ENCODE measurements around the gene CCDC32. TPM values are rescaled to one million over a fixed set of nuclear protein-coding genes. Genes with fewer than 3 reads are reported as not detected.

Gene CCDC32, protein sequence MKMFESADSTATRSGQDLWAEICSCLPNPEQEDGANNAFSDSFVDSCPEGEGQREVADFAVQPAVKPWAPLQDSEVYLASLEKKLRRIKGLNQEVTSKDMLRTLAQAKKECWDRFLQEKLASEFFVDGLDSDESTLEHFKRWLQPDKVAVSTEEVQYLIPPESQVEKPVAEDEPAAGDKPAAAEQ
- total RNA-seq, result 10 to 100 TPM; 18.2 to 39.3 (median 29.3) TPM

DNA sequence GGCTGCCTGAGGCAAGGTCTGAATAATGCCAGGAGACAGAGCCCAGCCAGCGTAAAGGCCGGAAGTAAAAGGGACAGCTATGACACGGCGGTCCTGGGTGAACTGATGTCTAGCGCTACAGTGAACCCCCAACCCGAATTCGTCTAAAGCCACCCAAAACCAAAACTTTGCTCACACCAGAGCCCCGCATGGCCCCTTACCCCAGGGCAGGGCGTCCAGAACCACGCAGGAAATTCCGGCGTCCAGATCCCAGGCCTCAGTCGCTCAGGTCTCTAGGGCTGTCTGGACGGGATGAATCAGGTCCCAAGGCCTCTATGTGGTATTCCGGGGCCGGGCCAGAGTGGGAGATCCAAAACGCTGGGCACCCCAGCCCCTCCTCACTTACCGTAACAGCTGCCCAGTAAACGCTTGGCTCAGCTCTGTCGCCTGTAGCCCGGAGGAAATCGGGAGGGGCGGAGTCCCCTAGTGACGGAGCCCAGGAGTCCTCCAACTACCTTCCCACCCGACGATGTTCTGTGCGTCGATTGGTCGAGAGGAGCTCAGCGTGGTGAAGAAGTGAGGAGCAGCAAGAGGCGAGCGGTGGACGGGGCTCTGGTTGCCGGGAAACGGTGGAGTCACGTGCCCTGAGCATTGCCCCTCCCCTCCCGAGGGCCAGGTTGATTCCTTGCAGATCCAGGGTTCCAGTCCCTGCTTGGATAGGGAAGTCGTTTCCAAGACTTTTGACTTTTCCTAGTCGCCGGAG is at the start of gene CCDC32:
Gene CCDC32 (minus strand): TSS at position 452 of the 742 bp plus-strand sequence. CDS start 2,027 bp downstream, outside the sequence.
- no peaks in the 10 kb centered on the region for H3K27me3 ChIP-seq
- no peaks in the 10 kb centered on the region for H3K36me3 ChIP-seq
- peak within 1 kb of the TSS; percentile 79 to 80 for H3K4me3 ChIP-seq
- DNase-seq, result peak; percentile 95 to 97
- TF ChIP-seq POLR2A (IDR thresholded peaks at IDR 0.05), result peak; percentile 67 to 82
- TF ChIP-seq, protein P1, sequence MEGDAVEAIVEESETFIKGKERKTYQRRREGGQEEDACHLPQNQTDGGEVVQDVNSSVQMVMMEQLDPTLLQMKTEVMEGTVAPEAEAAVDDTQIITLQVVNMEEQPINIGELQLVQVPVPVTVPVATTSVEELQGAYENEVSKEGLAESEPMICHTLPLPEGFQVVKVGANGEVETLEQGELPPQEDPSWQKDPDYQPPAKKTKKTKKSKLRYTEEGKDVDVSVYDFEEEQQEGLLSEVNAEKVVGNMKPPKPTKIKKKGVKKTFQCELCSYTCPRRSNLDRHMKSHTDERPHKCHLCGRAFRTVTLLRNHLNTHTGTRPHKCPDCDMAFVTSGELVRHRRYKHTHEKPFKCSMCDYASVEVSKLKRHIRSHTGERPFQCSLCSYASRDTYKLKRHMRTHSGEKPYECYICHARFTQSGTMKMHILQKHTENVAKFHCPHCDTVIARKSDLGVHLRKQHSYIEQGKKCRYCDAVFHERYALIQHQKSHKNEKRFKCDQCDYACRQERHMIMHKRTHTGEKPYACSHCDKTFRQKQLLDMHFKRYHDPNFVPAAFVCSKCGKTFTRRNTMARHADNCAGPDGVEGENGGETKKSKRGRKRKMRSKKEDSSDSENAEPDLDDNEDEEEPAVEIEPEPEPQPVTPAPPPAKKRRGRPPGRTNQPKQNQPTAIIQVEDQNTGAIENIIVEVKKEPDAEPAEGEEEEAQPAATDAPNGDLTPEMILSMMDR (IDR thresholded peaks at IDR 0.05), result no peak
- intact Hi-C loops (cut with DNase I; ENCODE audit: low total_unique reads), result no loop called here
- peak within 1 kb of the TSS; percentile 90 to 94 for H3K27ac ChIP-seq
- no peaks in the 10 kb centered on the region for H3K4me1 ChIP-seq
- no peaks in the 10 kb centered on the region for H3K9me3 ChIP-seq

DNA sequence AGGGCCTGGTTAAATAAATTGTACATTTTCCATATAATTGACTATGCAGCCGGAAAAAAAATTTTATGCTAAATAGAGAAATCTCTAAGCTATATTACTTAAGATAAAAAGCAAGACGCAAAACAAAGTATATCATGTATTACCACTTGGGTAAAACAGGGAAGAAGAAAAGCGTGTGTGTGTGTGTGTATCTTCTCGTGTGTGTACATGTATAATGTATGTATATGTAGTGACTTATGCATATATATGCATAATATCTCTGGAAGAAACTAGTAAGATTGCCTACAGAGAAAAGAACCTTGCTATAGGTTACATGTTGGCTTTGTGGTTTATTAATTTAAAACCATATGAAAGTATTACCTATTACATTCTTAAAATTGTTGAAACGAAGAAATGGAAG is 48.2 kb upstream of the CCDC32 start:
- Histone ChIP-seq H3K4me1 (no peaks in the 10 kb centered on the region), H3K9me3 (no peaks in the 10 kb centered on the region), H3K36me3 (no peaks in the 10 kb centered on the region), H3K4me3 (no peak overlapping the region), H3K27me3 (no peaks in the 10 kb centered on the region), H3K27ac (no peak overlapping the region)
- no peak for DNase-seq
- intact Hi-C loops (cut with DNase I; ENCODE audit: low total_unique reads), result no loop called here
- TF ChIP-seq, protein P1 (IDR thresholded peaks at IDR 0.05), result no peak

DNA sequence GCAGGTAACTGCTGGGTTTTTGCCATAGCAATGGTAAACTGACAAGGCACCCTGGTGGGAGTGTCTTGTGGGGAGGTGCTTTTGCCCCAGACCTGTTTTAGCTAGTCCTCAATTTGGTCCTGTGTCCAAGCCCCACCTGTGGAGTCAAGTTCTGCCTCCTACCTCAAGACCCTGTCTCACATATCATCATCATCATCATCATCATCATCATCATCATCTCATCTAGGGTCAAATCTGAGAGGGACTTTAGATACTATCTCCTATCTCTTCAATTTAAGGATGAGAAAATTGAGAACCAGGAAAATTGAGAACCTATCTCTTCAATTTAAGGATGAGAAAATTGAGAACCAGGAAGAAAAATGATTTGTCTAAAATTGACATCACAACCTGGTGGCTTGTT is 39.1 kb upstream of the CCDC32 start:
- no peaks in the 10 kb centered on the region for H3K27me3 ChIP-seq
- no peak overlapping the region for H3K4me3 ChIP-seq
- H3K36me3 ChIP-seq, result no peaks in the 10 kb centered on the region
- DNase-seq, result no peak
- intact Hi-C loops (cut with DNase I; ENCODE audit: low total_unique reads), result no loop called here
- H3K4me1 ChIP-seq, result no peaks in the 10 kb centered on the region
- H3K27ac ChIP-seq, result no peak overlapping the region
- no peaks in the 10 kb centered on the region for H3K9me3 ChIP-seq
- TF ChIP-seq, protein P1 (IDR thresholded peaks at IDR 0.05), result no peak
- TF ChIP-seq POLR2A (IDR thresholded peaks at IDR 0.05), result no peak

DNA sequence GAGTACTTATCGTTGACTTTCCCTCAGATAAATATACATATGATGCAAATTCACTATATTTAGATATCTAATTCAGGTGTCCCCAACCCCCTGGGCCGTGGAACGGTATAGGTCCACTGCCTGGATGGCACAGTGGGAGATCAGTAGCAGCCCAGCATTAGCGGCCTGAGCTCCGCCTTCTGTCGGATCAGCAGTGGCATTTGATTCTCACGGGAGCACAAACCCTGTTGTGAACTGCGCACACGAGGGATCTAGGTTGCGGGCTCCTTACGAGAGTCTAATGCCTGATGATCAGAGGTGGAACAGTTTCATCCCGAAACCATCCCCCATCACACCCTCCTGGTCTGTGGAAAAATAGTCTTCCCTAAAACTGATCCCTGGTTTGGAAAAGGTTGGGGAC is 36.1 kb upstream of the CCDC32 start:
- peaks cover 0 to under 1% of the 10 kb centered on the region in 2 donors for H3K27me3 ChIP-seq
- no peaks in the 10 kb centered on the region for H3K36me3 ChIP-seq
- intact Hi-C loops (cut with DNase I; ENCODE audit: low total_unique reads), result no loop called here
- no peaks in the 10 kb centered on the region for H3K4me1 ChIP-seq
- DNase-seq, result no peak
- H3K4me3 ChIP-seq, result no peak overlapping the region
- TF ChIP-seq, protein P1 (IDR thresholded peaks at IDR 0.05), result no peak
- no peak for TF ChIP-seq POLR2A (IDR thresholded peaks at IDR 0.05)
- no peak overlapping the region for H3K27ac ChIP-seq
- no peaks in the 10 kb centered on the region for H3K9me3 ChIP-seq

DNA sequence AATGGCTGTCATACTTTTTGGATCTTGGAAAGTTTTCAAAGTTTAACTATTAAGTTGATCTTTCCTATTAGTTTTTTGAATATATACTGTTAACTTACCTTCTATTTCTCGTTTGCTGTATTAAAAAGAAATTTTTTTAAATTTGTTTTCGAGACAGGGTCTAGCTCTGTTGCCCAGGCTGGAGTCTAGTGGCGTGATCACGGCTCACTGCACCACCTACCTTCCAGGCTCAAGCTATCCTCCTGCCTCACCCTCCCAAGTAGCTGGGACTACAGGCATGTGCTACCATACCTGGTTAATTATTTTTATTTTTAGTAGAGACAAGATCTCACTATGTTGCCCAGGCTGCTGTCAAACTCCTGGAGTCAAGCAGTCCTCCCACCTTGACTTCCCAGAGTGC is 33.8 kb upstream of the CCDC32 start:
- DNase-seq, result no peak
- H3K27me3 ChIP-seq, result peaks cover 0 to 7% of the 10 kb centered on the region in 2 donors
- H3K4me3 ChIP-seq, result no peak overlapping the region
- no peaks in the 10 kb centered on the region for H3K9me3 ChIP-seq
- H3K4me1 ChIP-seq, result peaks cover 0 to 5% of the 10 kb centered on the region in 2 donors
- intact Hi-C loops (cut with DNase I; ENCODE audit: low total_unique reads), result no loop called here
- no peaks in the 10 kb centered on the region for H3K36me3 ChIP-seq
- TF ChIP-seq, protein P1 (IDR thresholded peaks at IDR 0.05), result no peak
- no peak for TF ChIP-seq POLR2A (IDR thresholded peaks at IDR 0.05)
- no peak overlapping the region for H3K27ac ChIP-seq

Measured in uterus (tissue), 4 donors.